ENCODE results near the gene ZFP92.

GRCh38 chrX:153439977-153440376 lies 28.7 kb downstream of the ZFP92 start:
- no peak for TF ChIP-seq CTCF (IDR thresholded peaks at IDR 0.05)
- TF ChIP-seq POLR2A (IDR thresholded peaks at IDR 0.05) = no peak

All from testis (tissue), 2 donors.